Parathyroid adenoma (tissue), 2 donors: ENCODE measurements around the gene MYCL.

ENCODE experiments used
- H2AFZ ChIP-seq: fragments of 300-600 bp; sonication (generic); one replicate; pipeline ENCODE4 v1.7.0; 2017; ENCODE audit warnings: antibody characterized with exemption, mild to moderate bottlenecking
- H3K27ac ChIP-seq: fragments of 300-600 bp; sonication (generic); one replicate; pipeline ENCODE4 v1.7.0; 2017
- H3K27me3 ChIP-seq: fragments of 300-600 bp; sonication (generic); one replicate; pipeline ENCODE4 v1.7.0; 2017; ENCODE audit warnings: low read length; ENCODE audit not compliant: control insufficient read depth, insufficient read depth
- H3K36me3 ChIP-seq: fragments of 300-600 bp; sonication (generic); one replicate; pipeline ENCODE4 v1.7.0; 2017; ENCODE audit warnings: low read length; ENCODE audit not compliant: control insufficient read depth, insufficient read depth
- H3K4me1 ChIP-seq: fragments of 300-600 bp; sonication (generic); one replicate; pipeline ENCODE4 v1.7.0; 2017; ENCODE audit warnings: control low read depth
- H3K4me2 ChIP-seq: fragments of 300-600 bp; sonication (generic); one replicate; pipeline ENCODE4 v1.7.0; 2017; ENCODE audit warnings: low read length
- H3K4me3 ChIP-seq: fragments of 300-600 bp; sonication (generic); one replicate; pipeline ENCODE4 v1.7.0; 2017; ENCODE audit warnings: low read depth, low read length
- H3K79me2 ChIP-seq: fragments of 300-600 bp; sonication (generic); one replicate; pipeline ENCODE4 v1.7.0; 2017; ENCODE audit warnings: control low read depth
- H3K9ac ChIP-seq: fragments of 300-600 bp; sonication (generic); one replicate; pipeline ENCODE4 v1.7.0; 2017; ENCODE audit warnings: mild to moderate bottlenecking
- H3K9me3 ChIP-seq: fragments of 300-600 bp; sonication (generic); one replicate; pipeline ENCODE4 v1.7.0; 2017; ENCODE audit warnings: low read length; ENCODE audit not compliant: control insufficient read depth
- CTCF ChIP-seq: fragments of 300-600 bp; sonication (generic); IDR thresholded peaks from one replicate; pipeline ENCODE4 v1.7.0; 2017; ENCODE audit warnings: antibody characterized with exemption, mild to moderate bottlenecking
- donor health status: primary hyperparathyroidism.

MYCL gene

GRCh38 chr1:39877980-39878956 is 23.4 kb downstream of the MYCL start:
- Histone ChIP-seq H3K4me3 (no peak overlapping the region), H2AFZ (no peak overlapping the region), H3K9me3 (no peaks in the 10 kb centered on the region), H3K4me2 (no peak overlapping the region), H3K79me2 (peaks cover 25% of the 10 kb centered on the region), H3K4me1 (no peaks in the 10 kb centered on the region), H3K36me3 (no peaks in the 10 kb centered on the region), H3K9ac (no peak overlapping the region), H3K27me3 (no peaks in the 10 kb centered on the region), H3K27ac (no peak overlapping the region)
- no peak for TF ChIP-seq CTCF

GRCh38 chr1:39877231-39877778 is 24.4 kb downstream of the MYCL start:
- no peak overlapping the region for H2AFZ ChIP-seq
- H3K9ac ChIP-seq = no peak overlapping the region
- H3K27ac ChIP-seq = no peak overlapping the region
- H3K36me3 ChIP-seq = no peaks in the 10 kb centered on the region
- H3K9me3 ChIP-seq = no peaks in the 10 kb centered on the region
- H3K27me3 ChIP-seq = no peaks in the 10 kb centered on the region
- H3K4me2 ChIP-seq = no peak overlapping the region
- peaks cover 15% of the 10 kb centered on the region for H3K79me2 ChIP-seq
- H3K4me3 ChIP-seq = no peak overlapping the region
- TF ChIP-seq CTCF = no peak
- H3K4me1 ChIP-seq = no peaks in the 10 kb centered on the region

GRCh38 chr1:39876144-39876543 is 25.6 kb downstream of the MYCL start:
- Histone ChIP-seq H3K79me2 (peaks cover 10% of the 10 kb centered on the region), H3K36me3 (no peaks in the 10 kb centered on the region), H3K4me3 (no peak overlapping the region), H2AFZ (no peak overlapping the region), H3K4me1 (no peaks in the 10 kb centered on the region), H3K27me3 (no peaks in the 10 kb centered on the region), H3K27ac (no peak overlapping the region), H3K4me2 (no peak overlapping the region), H3K9ac (no peak overlapping the region), H3K9me3 (no peaks in the 10 kb centered on the region)
- no peak for TF ChIP-seq CTCF

- H3K27me3 ChIP-seq = no peaks in the 10 kb centered on the region
- no peak overlapping the region for H3K9ac ChIP-seq
- no peak overlapping the region for H2AFZ ChIP-seq
- H3K4me3 ChIP-seq = no peak overlapping the region
- H3K4me2 ChIP-seq = no peak overlapping the region
- TF ChIP-seq CTCF = no peak
- H3K36me3 ChIP-seq = no peaks in the 10 kb centered on the region
- H3K4me1 ChIP-seq = no peaks in the 10 kb centered on the region
- no peak overlapping the region for H3K27ac ChIP-seq
- peaks cover 10% of the 10 kb centered on the region for H3K79me2 ChIP-seq
- no peaks in the 10 kb centered on the region for H3K9me3 ChIP-seq
These were observed 29.0 kb downstream of the MYCL start for GRCh38 chr1:39872698-39873097.
